T-helper 2 cell treated with Interferon-gamma antibody and Interleukin-4, amounts not matched to agents 5 μg/mL and 100 μg/mL, for 36 hours (primary cell): ENCODE data around the gene UTF1.

ENCODE experiments used
- DNase-seq: peaks from one replicate; pipeline ENCODE4 v3.0.0; 2021; ENCODE audit warnings: low spot score
- H3K27ac Mint-ChIP-seq: one replicate; pipeline ENCODE4 v1.8.0; 2021; ENCODE audit warnings: mild to moderate bottlenecking, mixed read lengths
- H3K27me3 Mint-ChIP-seq: one replicate; pipeline ENCODE4 v1.8.0; 2021; ENCODE audit warnings: low read depth, mixed read lengths
- H3K36me3 Mint-ChIP-seq: one replicate; pipeline ENCODE4 v1.8.0; 2021; ENCODE audit warnings: low read depth, mixed read lengths
- H3K4me1 Mint-ChIP-seq: one replicate; pipeline ENCODE4 v1.8.0; 2021; ENCODE audit warnings: low read depth, mixed read lengths
- H3K4me3 Mint-ChIP-seq: one replicate; pipeline ENCODE4 v1.8.0; 2022; ENCODE audit warnings: mild to moderate bottlenecking, moderate library complexity, mixed read lengths
- H3K9me3 Mint-ChIP-seq: one replicate; pipeline ENCODE4 v1.8.0; 2021; ENCODE audit warnings: mixed read lengths

Gene UTF1

DNA sequence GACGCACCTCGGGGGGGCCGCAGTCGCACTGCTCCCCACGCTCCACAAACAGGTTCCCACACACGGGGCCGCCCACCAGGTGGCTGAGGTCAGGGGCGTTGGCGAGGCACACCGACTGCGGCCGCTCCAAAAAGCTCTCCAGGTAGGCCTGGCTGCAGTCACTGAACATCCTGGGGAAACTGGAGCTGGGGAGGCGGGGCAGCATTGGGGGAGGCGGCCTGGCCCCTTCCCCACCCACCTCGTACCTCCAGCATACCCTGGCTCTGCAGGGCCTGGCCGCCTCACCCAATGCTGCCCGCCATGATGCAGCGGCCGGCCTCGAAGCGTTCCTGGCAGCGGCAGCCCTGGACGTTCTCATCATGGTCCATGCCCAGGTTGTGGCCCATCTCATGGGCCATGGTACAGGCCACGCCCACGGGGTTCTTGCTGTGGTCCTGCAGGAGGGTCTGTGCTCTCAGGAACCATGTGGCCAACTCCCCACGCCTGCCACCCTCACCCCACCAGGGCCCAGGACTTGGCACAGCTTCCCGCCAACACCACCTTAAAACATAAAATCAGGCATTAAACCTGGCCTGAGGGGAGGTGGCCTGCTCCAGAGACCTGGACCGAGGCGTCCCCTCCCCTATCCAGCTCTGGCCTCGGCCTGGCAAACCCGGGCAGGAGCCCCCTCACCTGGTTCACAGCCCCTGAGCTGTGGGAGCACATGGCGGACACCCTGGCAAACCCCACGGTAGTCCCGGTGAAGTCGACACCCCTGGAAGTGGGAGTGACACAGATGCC lies 41.7 kb downstream of the UTF1 start:
- Mint-ChIP-seq H3K4me1 (peaks cover 2% of the 10 kb centered on the region), H3K36me3 (peaks cover 9% of the 10 kb centered on the region), H3K9me3 (no peaks in the 10 kb centered on the region), H3K27me3 (no peaks in the 10 kb centered on the region), H3K4me3 (no peak overlapping the region), H3K27ac (no peak overlapping the region)
- DNase-seq, result no peak

DNA sequence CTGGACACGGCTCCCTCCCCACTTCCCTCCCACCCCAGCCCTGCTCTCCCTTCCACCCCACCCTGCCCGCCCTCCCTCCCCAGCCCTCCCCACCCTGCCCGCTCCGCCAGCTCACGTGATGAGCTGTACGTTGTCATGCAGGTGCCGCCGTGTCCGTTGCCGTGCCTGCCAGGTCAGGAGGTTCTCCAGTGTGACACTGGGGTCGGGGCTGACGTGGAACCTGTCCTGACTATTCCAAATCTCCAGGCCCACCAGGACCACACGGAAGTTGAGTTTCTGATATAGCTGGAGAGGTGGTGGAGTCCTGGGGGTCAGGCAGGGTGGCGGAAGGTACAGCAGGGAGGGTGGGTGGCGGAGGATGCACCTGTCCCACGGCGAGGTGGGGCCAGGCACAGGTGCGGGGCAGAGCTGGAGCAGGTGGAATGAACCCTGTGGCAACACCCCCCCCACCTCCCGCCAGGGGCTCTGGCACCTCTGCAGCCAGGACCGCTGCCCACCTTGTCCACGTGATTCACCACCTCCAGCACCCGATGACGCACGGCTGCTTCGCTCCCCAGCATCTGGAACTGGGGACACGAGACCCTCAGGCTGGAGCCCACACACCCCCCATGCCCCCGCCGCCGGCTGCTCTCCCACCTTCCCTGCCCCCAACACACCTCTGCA lies 42.4 kb downstream of the UTF1 start:
- no peak overlapping the region for H3K4me3 Mint-ChIP-seq
- H3K36me3 Mint-ChIP-seq, result peaks cover 9% of the 10 kb centered on the region
- H3K4me1 Mint-ChIP-seq, result peaks cover 2% of the 10 kb centered on the region
- H3K9me3 Mint-ChIP-seq, result no peaks in the 10 kb centered on the region
- peak overlapping the region; percentile 45 for H3K27ac Mint-ChIP-seq
- no peak for DNase-seq
- H3K27me3 Mint-ChIP-seq, result no peaks in the 10 kb centered on the region

DNA sequence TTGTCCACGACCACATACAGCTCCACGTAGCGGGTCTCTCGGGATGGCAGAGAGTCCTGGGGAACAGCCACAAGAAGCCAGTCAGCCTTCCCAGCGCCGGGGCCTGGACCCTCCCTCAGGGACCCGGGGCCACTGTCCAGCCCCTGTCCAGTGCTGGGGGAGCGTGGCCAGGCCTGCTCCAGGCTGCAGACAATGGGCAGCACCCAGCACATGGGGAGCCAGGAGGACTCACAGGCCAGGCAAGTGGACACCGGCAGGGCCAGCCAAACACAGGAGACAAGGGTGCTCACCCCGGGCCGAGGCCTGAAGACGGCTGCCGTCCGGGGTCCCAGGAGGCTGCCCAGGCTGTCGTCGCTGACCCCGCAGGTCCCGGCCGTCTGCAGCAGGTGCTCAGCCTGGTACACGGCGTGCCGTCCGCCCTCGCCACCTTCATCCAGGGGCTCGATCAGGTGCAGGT lies 43.0 kb downstream of the UTF1 start:
- Mint-ChIP-seq H3K27ac (no peak overlapping the region), H3K4me1 (peaks cover 7% of the 10 kb centered on the region), H3K4me3 (no peak overlapping the region), H3K27me3 (no peaks in the 10 kb centered on the region), H3K9me3 (no peaks in the 10 kb centered on the region), H3K36me3 (peaks cover 9% of the 10 kb centered on the region)
- DNase-seq, result no peak

DNA sequence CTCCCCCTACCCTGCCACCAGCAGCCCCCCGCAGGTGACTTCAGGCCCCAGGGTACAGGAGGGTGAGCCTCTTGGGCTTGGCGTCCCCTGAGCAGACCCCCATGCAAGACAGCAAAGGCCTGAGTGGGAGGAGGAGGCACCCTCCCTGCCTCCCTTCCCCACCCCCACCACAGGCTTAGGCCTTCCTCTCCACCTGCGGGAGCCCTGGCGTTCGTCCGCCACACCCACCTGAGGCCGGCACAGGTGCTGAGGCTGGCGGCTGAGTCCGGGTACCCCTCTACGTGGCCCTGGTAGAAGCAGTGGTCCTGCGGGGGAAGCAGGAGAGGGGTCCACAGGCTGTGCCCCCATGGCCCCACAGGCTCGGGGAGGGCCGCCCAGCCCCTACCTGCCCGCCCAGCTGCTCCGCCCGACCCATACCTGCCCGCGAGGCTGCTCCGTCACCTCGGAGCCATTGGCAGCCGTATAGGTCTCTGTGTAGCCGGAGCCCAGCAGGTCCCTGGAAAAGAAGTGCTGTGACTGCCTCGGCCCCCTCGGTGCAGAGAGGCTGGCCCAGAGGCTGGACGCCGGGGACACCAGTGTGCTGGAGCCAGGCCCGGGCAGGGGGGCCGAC lies 43.6 kb downstream of the UTF1 start:
- DNase-seq, result no peak
- Mint-ChIP-seq H3K4me1 (peaks cover 13% of the 10 kb centered on the region), H3K4me3 (no peak overlapping the region), H3K27me3 (no peaks in the 10 kb centered on the region), H3K9me3 (no peaks in the 10 kb centered on the region), H3K27ac (no peak overlapping the region), H3K36me3 (peaks cover 15% of the 10 kb centered on the region)

DNA sequence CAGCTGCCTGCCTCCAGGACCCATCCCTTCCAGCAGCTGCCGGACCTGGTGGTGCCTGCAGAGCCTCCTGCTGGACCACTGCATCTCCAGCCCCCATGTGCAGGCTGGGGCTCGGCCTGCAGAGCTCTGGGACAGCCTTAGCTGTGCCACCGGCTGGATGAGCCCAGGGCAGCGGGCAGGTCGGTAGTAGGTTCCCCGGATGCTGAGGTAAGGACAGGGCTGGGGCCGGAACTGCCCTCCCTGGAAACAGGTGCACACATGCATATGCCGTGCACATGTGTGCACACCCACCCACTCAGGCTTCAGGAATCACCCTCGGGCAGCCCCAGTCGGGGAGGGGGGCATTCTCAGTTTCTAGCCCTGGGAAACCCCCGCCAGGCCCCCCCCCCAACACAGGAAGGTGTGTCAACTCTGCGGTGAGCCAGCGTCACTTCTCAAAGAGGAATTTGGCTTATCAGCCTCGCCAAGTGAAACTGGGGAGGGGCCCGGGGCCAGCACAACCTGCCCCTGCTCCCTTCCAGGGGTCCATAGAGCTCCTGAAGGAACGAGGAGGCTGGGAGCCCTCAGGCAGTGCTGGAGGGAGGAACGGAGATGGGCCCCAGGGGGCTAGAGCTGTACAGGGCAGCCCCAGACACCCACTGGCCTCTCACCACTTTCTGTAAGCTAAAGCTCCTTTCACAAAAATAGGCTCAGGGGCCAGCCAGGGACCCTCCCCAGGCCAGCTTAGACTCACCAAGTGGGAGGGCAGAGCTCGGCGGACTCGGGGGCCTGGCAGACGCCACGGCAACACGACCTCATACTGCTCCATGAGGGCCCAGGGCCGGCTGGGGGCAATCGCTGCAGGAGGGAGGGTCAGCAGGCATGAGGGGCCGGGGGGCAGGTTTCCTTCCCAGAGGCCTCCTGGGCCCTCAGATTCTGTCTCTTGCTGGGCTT lies 45.0 kb downstream of the UTF1 start:
- peaks cover 24% of the 10 kb centered on the region for H3K4me1 Mint-ChIP-seq
- DNase-seq, result peak; percentile 81
- peak overlapping the region; percentile 92 for H3K4me3 Mint-ChIP-seq
- H3K27me3 Mint-ChIP-seq, result no peaks in the 10 kb centered on the region
- no peaks in the 10 kb centered on the region for H3K9me3 Mint-ChIP-seq
- H3K27ac Mint-ChIP-seq, result peak overlapping the region; percentile 90
- peaks cover 21% of the 10 kb centered on the region for H3K36me3 Mint-ChIP-seq

DNA sequence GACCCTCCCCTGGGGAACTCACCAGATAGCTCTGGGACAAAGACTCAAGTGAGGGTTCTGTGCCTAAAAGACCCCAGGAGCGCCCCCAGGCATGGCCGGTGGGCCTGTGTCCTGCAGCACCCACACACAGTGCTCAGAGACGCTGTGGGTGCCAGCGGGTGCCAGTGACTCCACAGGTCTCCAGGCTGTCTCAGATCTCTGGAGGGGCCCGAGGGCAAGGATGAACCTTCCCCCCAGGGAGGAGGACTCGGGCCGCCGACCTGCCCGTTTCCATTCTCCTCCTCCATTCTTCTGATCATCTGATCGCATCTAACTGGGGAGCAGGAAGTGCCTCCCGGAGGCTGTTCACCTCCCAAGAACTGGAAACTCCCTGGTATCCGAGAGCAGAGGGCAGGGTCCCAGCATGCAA lies 45.7 kb downstream of the UTF1 start:
- H3K9me3 Mint-ChIP-seq, result no peaks in the 10 kb centered on the region
- DNase-seq, result peak; percentile 43
- H3K4me1 Mint-ChIP-seq, result peaks cover 25% of the 10 kb centered on the region
- peak overlapping the region; percentile 92 for H3K4me3 Mint-ChIP-seq
- H3K36me3 Mint-ChIP-seq, result peaks cover 21% of the 10 kb centered on the region
- no peaks in the 10 kb centered on the region for H3K27me3 Mint-ChIP-seq
- peak overlapping the region; percentile 90 for H3K27ac Mint-ChIP-seq

DNA sequence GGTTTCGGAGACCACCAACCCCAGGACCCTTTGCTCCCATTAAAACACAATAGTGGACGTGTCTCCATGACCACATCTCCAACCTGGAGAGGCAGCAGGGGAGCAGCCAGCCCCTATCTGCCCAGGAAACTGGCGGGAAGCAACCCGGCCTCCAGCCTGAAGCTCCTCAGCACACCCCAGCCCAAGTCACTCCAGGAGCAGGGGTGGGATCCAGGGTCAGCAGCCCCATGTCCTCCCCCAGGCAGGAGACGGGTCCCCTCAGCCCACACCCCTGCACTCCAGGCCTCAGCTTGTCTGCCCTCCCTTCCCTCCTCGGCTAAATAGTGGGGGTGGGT lies 46.0 kb downstream of the UTF1 start:
- DNase-seq, result no peak
- Mint-ChIP-seq H3K36me3 (peaks cover 21% of the 10 kb centered on the region), H3K4me1 (peaks cover 25% of the 10 kb centered on the region), H3K27me3 (no peaks in the 10 kb centered on the region), H3K27ac (peak overlapping the region; percentile 90), H3K4me3 (peak overlapping the region; percentile 92), H3K9me3 (no peaks in the 10 kb centered on the region)

DNA sequence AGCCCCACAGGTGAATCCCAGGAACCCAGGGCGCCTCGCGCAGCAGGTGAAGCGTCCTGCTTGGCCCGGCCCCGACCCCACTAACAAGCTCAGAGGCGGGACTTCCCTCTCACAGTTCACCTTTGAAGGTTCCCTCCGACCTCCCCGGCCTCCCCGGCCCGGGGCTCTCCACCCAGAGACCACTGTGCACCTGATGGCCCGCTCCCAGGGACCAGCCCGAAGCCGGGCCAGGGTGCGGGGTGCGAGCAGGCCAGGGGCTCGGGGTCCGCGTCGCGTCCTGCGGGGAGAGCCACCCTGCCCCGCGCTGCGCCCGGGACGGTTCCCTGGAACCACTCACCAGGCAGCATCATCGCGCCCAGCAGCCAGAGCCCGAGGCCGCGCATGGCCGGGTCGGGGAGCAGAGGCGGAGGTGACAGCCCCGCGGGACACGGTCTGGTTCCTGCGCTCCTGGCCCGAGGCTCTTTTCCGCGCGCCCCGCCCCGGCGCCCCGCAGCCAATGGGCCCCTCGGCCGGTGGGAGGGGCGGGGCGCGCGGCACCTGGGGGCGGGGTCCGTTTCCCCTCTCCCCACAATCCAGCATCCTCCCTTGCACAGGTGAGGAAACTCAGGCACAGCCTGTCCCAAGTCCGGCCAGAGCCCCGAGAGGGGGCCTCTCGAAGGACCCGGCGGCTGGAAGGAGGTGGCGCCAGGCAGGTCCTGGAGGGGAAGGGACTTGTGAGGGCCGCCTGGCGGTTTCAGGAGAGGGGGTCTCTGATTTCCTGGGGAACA lies 46.6 kb downstream of the UTF1 start, which contains the start of gene ADAM8:
Gene ADAM8 (minus strand): TSS at position 434 of the 767 bp plus-strand sequence. CDS start 51 bp downstream, at position 383.
- Mint-ChIP-seq H3K27me3 (no peaks in the 10 kb centered on the region), H3K4me3 (peak within 1 kb of the TSS; percentile 92), H3K9me3 (no peaks in the 10 kb centered on the region), H3K36me3 (peaks cover 21% of the 10 kb centered on the region), H3K27ac (peak within 1 kb of the TSS; percentile 90), H3K4me1 (peaks cover 25% of the 10 kb centered on the region)
- DNase-seq, result peak; percentile 74

DNA sequence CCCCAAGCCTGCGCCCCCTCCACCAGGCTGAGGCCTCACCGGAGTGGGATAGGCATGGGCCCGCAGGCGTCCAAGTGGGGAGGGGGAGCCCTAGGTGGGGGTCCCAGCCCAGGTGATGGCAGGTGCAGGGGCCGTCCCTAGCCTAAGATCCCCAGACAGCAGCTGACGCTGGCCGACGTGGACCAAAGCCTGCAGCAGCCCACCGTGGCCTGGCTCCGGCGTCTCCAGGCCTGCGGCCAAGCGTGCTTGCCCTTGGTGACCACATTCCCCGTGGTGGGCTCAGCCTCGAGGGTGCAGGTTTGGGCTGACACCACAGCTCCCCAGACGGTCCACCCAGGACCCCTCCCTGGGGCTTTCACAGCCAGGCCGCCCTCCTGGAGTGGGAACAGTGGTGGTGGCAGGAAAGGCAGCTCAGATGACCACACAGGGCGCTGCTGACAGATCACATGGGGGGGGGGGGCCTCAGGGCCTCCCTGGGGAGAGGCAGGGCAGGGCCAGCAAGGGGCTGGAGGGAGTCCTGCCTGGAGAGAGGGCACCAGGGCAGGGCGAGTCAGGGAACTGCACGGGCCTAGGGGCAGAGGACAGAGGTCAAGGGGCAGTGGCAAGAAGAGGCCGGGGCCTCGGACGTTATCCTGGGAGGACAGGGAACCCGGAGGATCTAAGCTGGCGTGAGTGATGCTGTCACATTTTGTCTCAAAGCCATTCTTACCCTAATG lies 47.4 kb downstream of the UTF1 start:
- Mint-ChIP-seq H3K4me1 (peaks cover 25% of the 10 kb centered on the region), H3K27me3 (no peaks in the 10 kb centered on the region), H3K27ac (no peak overlapping the region), H3K9me3 (no peaks in the 10 kb centered on the region), H3K4me3 (peak overlapping the region; percentile 86), H3K36me3 (peaks cover 24% of the 10 kb centered on the region)
- DNase-seq, result no peak

DNA sequence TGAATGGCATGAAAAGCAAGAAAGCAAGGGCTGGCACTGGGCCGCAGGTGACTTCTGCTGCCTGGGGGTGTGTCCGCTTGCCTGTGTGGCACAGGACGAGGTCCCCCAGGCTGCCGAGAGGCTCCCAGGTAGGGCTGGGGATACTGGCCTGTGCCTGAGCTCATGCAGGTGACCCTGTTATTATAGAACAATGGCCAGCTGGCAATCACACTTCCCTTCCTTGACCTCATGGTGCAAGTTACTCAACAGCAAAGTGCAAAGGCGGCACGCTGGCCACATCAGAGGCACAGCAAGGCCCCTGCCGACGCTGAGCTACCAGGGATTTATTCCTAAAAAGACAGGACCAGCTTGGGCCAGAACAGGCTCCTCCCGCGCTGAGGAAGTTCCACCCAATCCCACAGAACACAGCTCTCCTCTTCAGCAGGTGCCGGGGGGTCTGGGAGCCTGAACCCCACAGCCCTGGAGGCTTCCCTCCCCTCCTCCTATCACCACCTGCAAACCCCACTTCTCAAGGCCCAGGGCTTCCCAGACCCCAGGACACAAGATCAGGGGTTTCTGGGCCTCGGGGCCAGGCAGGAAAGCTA lies 48.1 kb downstream of the UTF1 start:
- H3K4me1 Mint-ChIP-seq, result peaks cover 25% of the 10 kb centered on the region
- H3K9me3 Mint-ChIP-seq, result no peaks in the 10 kb centered on the region
- H3K36me3 Mint-ChIP-seq, result peaks cover 26% of the 10 kb centered on the region
- H3K27ac Mint-ChIP-seq, result peak overlapping the region; percentile 96
- H3K4me3 Mint-ChIP-seq, result peak overlapping the region; percentile 86
- no peaks in the 10 kb centered on the region for H3K27me3 Mint-ChIP-seq
- no peak for DNase-seq

DNA sequence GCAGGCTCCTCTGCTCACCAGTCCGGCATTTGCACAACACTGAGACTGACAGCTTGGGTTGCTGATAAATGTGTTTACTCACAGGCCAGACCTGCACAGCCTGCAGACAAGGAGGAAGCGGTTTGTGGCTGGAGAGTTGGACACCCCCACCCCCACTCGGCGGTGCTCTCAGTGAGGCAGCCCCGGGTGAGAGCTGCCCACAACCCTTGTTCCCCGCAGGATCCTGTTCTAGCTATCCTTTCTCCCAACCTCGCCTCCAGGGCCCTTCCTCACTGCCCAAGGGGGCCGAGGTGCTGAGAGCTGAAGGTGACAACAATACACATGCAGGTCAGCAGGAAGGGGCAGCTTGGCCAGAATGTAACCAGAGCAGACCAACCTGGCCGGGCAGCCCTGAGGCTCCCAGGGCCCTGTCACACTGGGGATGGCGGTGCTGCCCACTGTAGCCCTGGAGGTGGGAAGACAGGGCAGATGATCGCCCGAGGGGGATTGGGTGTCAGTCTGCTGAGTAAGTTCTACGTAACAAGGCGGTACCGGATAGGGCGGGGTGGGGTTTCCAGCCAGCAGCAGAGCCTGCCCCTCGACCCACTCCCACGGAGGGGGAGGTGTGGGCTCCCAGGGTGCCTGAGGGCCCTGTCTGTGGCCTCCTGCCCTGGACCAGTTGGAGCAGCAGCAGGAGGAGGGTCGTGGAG lies 48.7 kb downstream of the UTF1 start:
- peak; percentile 70 for DNase-seq
- H3K36me3 Mint-ChIP-seq, result peaks cover 28% of the 10 kb centered on the region
- no peaks in the 10 kb centered on the region for H3K27me3 Mint-ChIP-seq
- peaks cover 25% of the 10 kb centered on the region for H3K4me1 Mint-ChIP-seq
- peak overlapping the region; percentile 86 for H3K4me3 Mint-ChIP-seq
- peak overlapping the region; percentile 96 for H3K27ac Mint-ChIP-seq
- no peaks in the 10 kb centered on the region for H3K9me3 Mint-ChIP-seq
